GM12878 (cell line): ENCODE results near the gene POU2F3. TPM values are rescaled to one million over a fixed set of nuclear protein-coding genes. Genes with fewer than 3 reads are reported as not detected.

ENCODE experiments used
- EED ChIP-seq: sonication (generic); IDR thresholded peaks from 2 replicates; pipeline ENCODE4 v1.6.1; 2016; ENCODE audit warnings: antibody characterized with exemption, low read depth
- ETV6 ChIP-seq, 2 experiments: fragments of 450-650 bp in 1 of 2; IDR thresholded peaks in 1 of 2; conservative IDR thresholded peaks in 1 of 2; 2 replicates each; pipeline ENCODE4 v1.6.1; 2014; ENCODE audit warnings: antibody characterized with exemption in 1 of 2, borderline replicate concordance in 1 of 2, low read depth in 1 of 2, mild to moderate bottlenecking in 1 of 2, moderate library complexity in 1 of 2
- FOXK2 ChIP-seq: fragments of 450-650 bp; IDR thresholded peaks from 2 replicates; pipeline ENCODE4 v1.6.1; 2017; ENCODE audit warnings: mild to moderate bottlenecking, moderate library complexity
- IKZF2 ChIP-seq, 2 experiments: fragments of 450-650 bp; IDR thresholded peaks; 2 replicates each; pipeline ENCODE4 v1.6.1; 2017; ENCODE audit warnings: mild to moderate bottlenecking in 2 of 2, moderate library complexity in 2 of 2
- KAT2A ChIP-seq: conservative IDR thresholded peaks from 2 replicates; pipeline ENCODE4 v1.6.1; 2011; ENCODE audit warnings: low read depth, low read length; ENCODE audit not compliant: control insufficient read depth
- KDM1A ChIP-seq: fragments of 200-600 bp; sonication (generic); IDR thresholded peaks from 2 replicates; pipeline ENCODE4 v1.6.1; 2016; ENCODE audit warnings: borderline replicate concordance
- LARP7 ChIP-seq: fragments of 450-650 bp; IDR thresholded peaks from 2 replicates; pipeline ENCODE4 v1.6.1; 2017; ENCODE audit warnings: mild to moderate bottlenecking
- MLLT1 ChIP-seq: fragments of 450-650 bp; IDR thresholded peaks from 2 replicates; pipeline ENCODE4 v1.6.1; 2016; ENCODE audit warnings: mild to moderate bottlenecking
- MTA3 ChIP-seq: IDR thresholded peaks from 2 replicates; pipeline ENCODE4 v1.6.1; 2012; ENCODE audit warnings: low read length, inconsistent platforms, borderline replicate concordance
- NKRF ChIP-seq: fragments of 450-650 bp; conservative IDR thresholded peaks from 2 replicates; pipeline ENCODE4 v1.6.1; 2017; ENCODE audit warnings: mild to moderate bottlenecking, moderate library complexity
- PAX8 ChIP-seq: fragments of 450-650 bp; IDR thresholded peaks from 2 replicates; pipeline ENCODE4 v1.6.1; 2017; ENCODE audit warnings: mild to moderate bottlenecking, moderate library complexity
- PBX3 ChIP-seq: IDR thresholded peaks from 2 replicates; pipeline ENCODE4 v1.6.1; 2011; ENCODE audit warnings: mild to moderate bottlenecking, low read depth, low read length, moderate library complexity; ENCODE audit not compliant: insufficient replicate concordance
- PKNOX1 ChIP-seq: fragments of 450-650 bp; IDR thresholded peaks from 2 replicates; pipeline ENCODE4 v1.6.1; 2016; ENCODE audit warnings: mild to moderate bottlenecking
- YBX1 ChIP-seq: fragments of 450-650 bp; IDR thresholded peaks from 2 replicates; pipeline ENCODE4 v1.6.1; 2016; ENCODE audit warnings: antibody characterized with exemption
- YY1 ChIP-seq: IDR thresholded peaks from 2 replicates; pipeline ENCODE4 v1.6.1; 2011; ENCODE audit warnings: low read depth, mild to moderate bottlenecking, low read length
- ZNF217 ChIP-seq: fragments of 450-650 bp; IDR thresholded peaks from 2 replicates; pipeline ENCODE4 v1.6.1; 2017; ENCODE audit warnings: antibody characterized with exemption, mild to moderate bottlenecking
- ZNF24 ChIP-seq: fragments of 450-650 bp; IDR thresholded peaks from 2 replicates; pipeline ENCODE4 v1.6.1; 2017; ENCODE audit warnings: antibody characterized with exemption, mild to moderate bottlenecking
- ZNF592 ChIP-seq: fragments of 450-650 bp; IDR thresholded peaks from 2 replicates; pipeline ENCODE4 v1.6.1; 2017; ENCODE audit warnings: mild to moderate bottlenecking, moderate library complexity
- ZSCAN29 ChIP-seq: fragments of 450-650 bp; IDR thresholded peaks from 2 replicates; pipeline ENCODE4 v1.6.1; 2017; ENCODE audit warnings: mild to moderate bottlenecking, moderate library complexity
- polyA plus RNA-seq, 11 experiments: library from polyadenylated mRNA; depleted of rRNA in 4 of 11; unstranded in 6 of 11; stranded (reverse) in 5 of 11; fragments of >200 nt; fragmentation: Nextera tagmentation in 4 of 11; fragmentation: Illumina TruSeq in 1 of 11; extraction: Ambion mirVana in 4 of 11; extraction: Trizol in 1 of 11; gene quantifications; 1 replicate in 1 of 11; 2 replicates in 10 of 11; pipeline versions ENCODE4 v1.2.1 to v1.2.3, GENCODE V29; 2011 to 2016; ENCODE audit warnings: inconsistent platforms in 2 of 11, missing spikeins in 2 of 11, low read depth in 1 of 11
- total RNA-seq, 4 experiments: library from RNA; depleted of rRNA in 3 of 4; stranded (reverse); fragments of >200 nt in 3 of 4; fragmentation: Illumina TruSeq in 1 of 4; extraction: Trizol in 1 of 4; gene quantifications; 2 replicates each; pipeline versions ENCODE4 v1.2.1 to v1.2.3, GENCODE V29; 2013 to 2021

Gene POU2F3
- total and polyA plus RNA-seq, 10 of the 15 experiments (the other 5 are each of a cell fraction or from before 2014, with no cell fraction given) = 0.09 to 4.4 (median 0.33) TPM

- TF ChIP-seq ZNF592 = no peak
- TF ChIP-seq KAT2A = no peak
- TF ChIP-seq EED = no peak
- peak; percentile 4; the same call in 1 of the 2 replicates for TF ChIP-seq NKRF
- no peak for TF ChIP-seq ZSCAN29
- no peak for TF ChIP-seq PAX8
- TF ChIP-seq ZNF217 = no peak
- TF ChIP-seq PBX3 = no peak
- TF ChIP-seq MTA3 = 0 out of 2 replicates have a peak, but pooled peaks have one; percentile 30
- TF ChIP-seq MLLT1 = 0 out of 2 replicates have a peak, but pooled peaks have one; percentile 20
- TF ChIP-seq IKZF2 (IDR thresholded peaks at IDR 0.05) = peak in 1 of 2 experiments; percentile 19; a peak in 1 of 4 replicates
- TF ChIP-seq FOXK2 = no peak
- no peak for TF ChIP-seq YY1
- no peak for TF ChIP-seq ZNF24
- no peak for TF ChIP-seq YBX1
- no peak for TF ChIP-seq ETV6 (conservative IDR thresholded peaks at IDR 0.05 in 1 of 2, IDR thresholded peaks at IDR 0.05 in 1 of 2; ENCODE audit: borderline replicate concordance in 1 of 2, low read depth in 1 of 2)
- no peak for TF ChIP-seq KDM1A
- TF ChIP-seq LARP7 = 0 out of 2 replicates have a peak, but pooled peaks have one; percentile 31
- 0 out of 2 replicates have a peak, but pooled peaks have one; percentile 28 for TF ChIP-seq PKNOX1
Observed at GRCh38 chr11:120336641-120337354, 96.9 kb downstream of the POU2F3 start (continued).
